Endodermal cell (in vitro differentiated cells): ENCODE measurements around the gene HAAO. TPM values are rescaled to one million over a fixed set of nuclear protein-coding genes. Genes with fewer than 3 reads are reported as not detected.

Experiments used
- DNase-seq: peaks from one replicate; pipeline ENCODE4 v3.0.0-alpha.2; 2017
- H3K27ac ChIP-seq: 2 replicates; pipeline ENCODE4 v1.5.1; 2013; ENCODE audit warnings: mild to moderate bottlenecking, low read depth, low read length, moderate library complexity
- H3K27me3 ChIP-seq: 2 replicates; pipeline ENCODE4 v1.6.1; 2013; ENCODE audit warnings: mild to moderate bottlenecking, low read length, moderate library complexity; ENCODE audit not compliant: insufficient read depth, control insufficient read depth, poor library complexity, severe bottlenecking
- H3K36me3 ChIP-seq: 2 replicates; pipeline ENCODE4 v1.7.0; 2013; ENCODE audit warnings: mild to moderate bottlenecking, low read length, moderate library complexity; ENCODE audit not compliant: control insufficient read depth, insufficient read depth
- H3K4me1 ChIP-seq: one replicate; pipeline ENCODE4 v1.7.0; 2013; ENCODE audit warnings: low read length; ENCODE audit not compliant: control insufficient read depth, insufficient read depth
- H3K4me3 ChIP-seq: 2 replicates; pipeline ENCODE4 v1.5.1; 2013; ENCODE audit warnings: mild to moderate bottlenecking, low read length, moderate library complexity
- H3K9ac ChIP-seq: 2 replicates; pipeline ENCODE4 v1.6.1; 2013; ENCODE audit warnings: mild to moderate bottlenecking, low read length, moderate library complexity; ENCODE audit not compliant: poor library complexity, severe bottlenecking; ENCODE audit errors: extremely low read depth
- H3K9me3 ChIP-seq: 2 replicates; pipeline ENCODE4 v1.6.1; 2013; ENCODE audit warnings: mild to moderate bottlenecking, low read length, moderate library complexity; ENCODE audit not compliant: control insufficient read depth
- H3K27ac Mint-ChIP-seq: 2 replicates; pipeline ENCODE4 v1.8.0; 2020; ENCODE audit warnings: mixed read lengths
- H3K27me3 Mint-ChIP-seq: 2 replicates; pipeline ENCODE4 v1.8.0; 2021; ENCODE audit warnings: mild to moderate bottlenecking, mixed read lengths; ENCODE audit not compliant: insufficient read depth
- H3K36me3 Mint-ChIP-seq: 2 replicates; pipeline ENCODE4 v1.8.0; 2020; ENCODE audit warnings: low read depth, mixed read lengths
- H3K4me1 Mint-ChIP-seq: 2 replicates; pipeline ENCODE4 v1.8.0; 2020; ENCODE audit warnings: mixed read lengths
- H3K4me3 Mint-ChIP-seq: 2 replicates; pipeline ENCODE4 v1.8.0; 2020; ENCODE audit warnings: mild to moderate bottlenecking, moderate library complexity, mixed read lengths
- H3K9me3 Mint-ChIP-seq: 2 replicates; pipeline ENCODE4 v1.8.0; 2020; ENCODE audit warnings: mild to moderate bottlenecking, mixed read lengths
- WGBS, 2 experiments: methylation state at CpG; one replicate each; pipeline versions ENCODE4 v1.1.5 to v1.1.7; 2013; ENCODE audit warnings: missing lambda C conversion rate in 2 of 2, mixed read lengths in 1 of 2; ENCODE audit not compliant: insufficient coverage in 1 of 2, insufficient read length in 1 of 2; 5-methylcytosine and 5-hydroxymethylcytosine counted together
- total RNA-seq, 2 donors: library from RNA; stranded (reverse); fragmentation: NEBNext Ultra II Directional in 1 of 2; extraction: Animal tissue kit (Norgen Biotek cat#: 25700) in 1 of 2; gene quantifications; 2 replicates in 1 of 2; 3 replicates in 1 of 2; pipeline ENCODE4 v1.2.1, GENCODE V29; 2021
- TF ChIP-seq, protein P1 (sequence below): fragments of 200-600 bp; sonication (generic); conservative IDR thresholded peaks from 2 replicates; pipeline ENCODE4 v1.5.0; 2021; ENCODE audit warnings: antibody characterized with exemption, mild to moderate bottlenecking

Gene HAAO
- total RNA-seq, 2 donors from 2014 or later = 13.4 to 24.2 TPM

DNA sequence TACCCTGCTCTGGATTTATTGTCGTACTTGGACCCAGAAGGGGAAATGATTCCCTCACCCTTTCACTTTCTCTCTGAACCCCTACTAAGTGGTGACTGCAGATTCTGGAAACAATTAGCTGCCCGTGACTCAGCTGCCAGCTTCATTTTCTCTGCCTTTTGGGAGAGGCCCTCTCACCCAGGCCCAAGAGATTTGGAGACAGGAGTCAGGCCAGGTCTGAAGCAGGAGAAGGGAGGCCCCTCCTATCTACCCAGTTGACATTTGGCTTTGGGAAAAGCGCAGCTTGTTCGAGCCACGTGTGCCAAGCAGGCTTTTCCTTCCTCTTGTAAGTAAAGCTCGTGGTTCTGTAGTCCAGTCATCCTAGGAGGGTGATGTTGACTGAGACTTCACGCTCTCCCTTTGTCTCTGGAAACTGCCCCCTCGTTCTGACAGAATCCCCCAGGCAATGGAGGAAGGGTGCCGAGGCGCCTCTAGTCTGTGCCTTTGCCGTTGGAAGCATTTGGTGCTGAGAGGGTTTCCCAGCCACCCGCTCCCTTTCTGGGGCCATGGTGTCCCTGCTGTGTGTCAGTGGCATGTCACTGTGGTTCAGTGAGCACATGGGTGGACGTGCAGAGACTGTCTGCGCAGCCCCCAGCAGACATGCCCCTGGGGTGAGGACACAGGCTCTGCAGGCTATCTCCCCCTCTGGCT is 37.0 kb downstream of the HAAO start:
- no peak overlapping the region for H3K27ac Mint-ChIP-seq
- no peaks in the 10 kb centered on the region for H3K9me3 Mint-ChIP-seq
- H3K36me3 Mint-ChIP-seq = peaks cover 17% of the 10 kb centered on the region
- H3K27me3 Mint-ChIP-seq = no peaks in the 10 kb centered on the region
- H3K27me3 ChIP-seq = no peaks in the 10 kb centered on the region
- H3K4me3 Mint-ChIP-seq = no peak overlapping the region
- H3K9me3 ChIP-seq = no peaks in the 10 kb centered on the region
- no peaks in the 10 kb centered on the region for H3K4me1 ChIP-seq
- peaks cover 3% of the 10 kb centered on the region for H3K36me3 ChIP-seq
- TF ChIP-seq, protein P1, sequence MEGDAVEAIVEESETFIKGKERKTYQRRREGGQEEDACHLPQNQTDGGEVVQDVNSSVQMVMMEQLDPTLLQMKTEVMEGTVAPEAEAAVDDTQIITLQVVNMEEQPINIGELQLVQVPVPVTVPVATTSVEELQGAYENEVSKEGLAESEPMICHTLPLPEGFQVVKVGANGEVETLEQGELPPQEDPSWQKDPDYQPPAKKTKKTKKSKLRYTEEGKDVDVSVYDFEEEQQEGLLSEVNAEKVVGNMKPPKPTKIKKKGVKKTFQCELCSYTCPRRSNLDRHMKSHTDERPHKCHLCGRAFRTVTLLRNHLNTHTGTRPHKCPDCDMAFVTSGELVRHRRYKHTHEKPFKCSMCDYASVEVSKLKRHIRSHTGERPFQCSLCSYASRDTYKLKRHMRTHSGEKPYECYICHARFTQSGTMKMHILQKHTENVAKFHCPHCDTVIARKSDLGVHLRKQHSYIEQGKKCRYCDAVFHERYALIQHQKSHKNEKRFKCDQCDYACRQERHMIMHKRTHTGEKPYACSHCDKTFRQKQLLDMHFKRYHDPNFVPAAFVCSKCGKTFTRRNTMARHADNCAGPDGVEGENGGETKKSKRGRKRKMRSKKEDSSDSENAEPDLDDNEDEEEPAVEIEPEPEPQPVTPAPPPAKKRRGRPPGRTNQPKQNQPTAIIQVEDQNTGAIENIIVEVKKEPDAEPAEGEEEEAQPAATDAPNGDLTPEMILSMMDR = no peak
- no peak for DNase-seq
- no peak overlapping the region for H3K9ac ChIP-seq
- H3K4me1 Mint-ChIP-seq = peaks cover 6% of the 10 kb centered on the region
- H3K27ac ChIP-seq = peak overlapping the region; percentile 11
- H3K4me3 ChIP-seq = no peak overlapping the region
- 89 to 91% methylated on average over 12 to 14 of the region's 14 CpGs for WGBS, 2 experiments

DNA sequence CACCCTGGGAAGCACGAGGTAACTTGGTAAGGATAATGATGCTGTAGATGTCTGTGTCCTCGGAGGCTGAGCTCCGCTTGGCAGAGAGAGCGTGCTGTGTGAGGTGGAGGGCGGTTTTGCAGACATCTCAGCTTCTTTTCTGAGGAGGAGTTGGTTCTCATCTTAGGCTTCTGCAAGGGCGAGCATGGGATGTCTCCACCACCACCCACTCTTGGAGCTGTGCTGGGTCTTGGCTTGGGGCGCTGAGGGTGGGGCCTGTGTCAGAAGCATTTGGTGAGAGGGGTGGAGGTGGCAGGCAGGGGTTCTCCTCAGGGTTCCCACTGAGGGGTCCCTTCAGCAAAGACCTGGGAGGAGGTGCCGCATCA is 37.6 kb downstream of the HAAO start:
- Histone ChIP-seq H3K27me3 (no peaks in the 10 kb centered on the region), H3K27ac (no peak overlapping the region), H3K9me3 (no peaks in the 10 kb centered on the region), H3K36me3 (peaks cover 3% of the 10 kb centered on the region), H3K4me1 (no peaks in the 10 kb centered on the region), H3K4me3 (no peak overlapping the region), H3K9ac (no peak overlapping the region)
- no peak for DNase-seq
- Mint-ChIP-seq H3K27me3 (no peaks in the 10 kb centered on the region), H3K4me3 (no peak overlapping the region), H3K4me1 (peaks cover 6% of the 10 kb centered on the region), H3K36me3 (peaks cover 18% of the 10 kb centered on the region), H3K9me3 (no peaks in the 10 kb centered on the region), H3K27ac (no peak overlapping the region)
- WGBS, 2 experiments = 83 to 87% methylated on average over 4 to 8 of the region's 8 CpGs
- TF ChIP-seq, protein P1 = no peak

DNA sequence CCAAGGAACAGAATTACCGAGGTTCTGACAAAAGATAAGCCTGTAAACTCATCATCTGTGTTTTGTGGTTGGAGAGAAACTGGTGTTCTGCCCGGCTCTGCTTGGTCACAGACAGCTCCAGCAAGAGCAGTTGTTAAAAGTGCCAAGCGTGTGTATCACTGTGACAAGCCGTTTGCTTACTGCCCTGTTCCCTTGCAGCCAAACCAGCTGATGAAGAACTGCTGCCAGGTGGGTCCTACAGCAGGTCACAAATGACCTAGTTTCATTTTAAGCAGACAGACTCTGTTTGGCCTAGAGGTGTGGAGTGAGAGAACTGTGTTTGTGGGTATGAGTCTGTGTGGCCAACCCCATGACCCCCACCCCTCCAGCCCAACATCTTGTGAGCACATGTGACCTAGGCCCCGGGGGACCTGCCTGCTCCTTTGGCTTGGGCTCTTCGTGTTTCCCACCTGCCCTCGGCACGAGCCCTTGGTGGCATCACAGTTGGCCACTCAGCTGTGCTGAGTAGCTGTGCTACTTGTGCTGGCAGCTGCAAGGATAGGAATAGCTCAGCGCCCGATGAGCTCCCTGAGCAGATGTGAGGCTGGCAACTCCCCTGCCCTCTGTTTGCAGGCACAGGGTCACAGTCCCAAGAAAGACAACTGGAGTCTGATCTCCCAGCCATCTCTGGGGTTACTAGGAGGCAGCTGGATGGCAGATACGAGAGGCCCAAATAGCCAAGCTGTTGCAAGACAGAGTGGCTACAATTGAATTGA is 38.2 kb downstream of the HAAO start:
- no peak overlapping the region for H3K27ac Mint-ChIP-seq
- Histone ChIP-seq H3K27ac (no peak overlapping the region), H3K9ac (no peak overlapping the region), H3K4me1 (no peaks in the 10 kb centered on the region), H3K36me3 (peaks cover 3% of the 10 kb centered on the region), H3K4me3 (no peak overlapping the region), H3K9me3 (no peaks in the 10 kb centered on the region), H3K27me3 (no peaks in the 10 kb centered on the region)
- 90 to 100% methylated on average over 5 to 11 of the region's 11 CpGs for WGBS, 2 experiments
- no peaks in the 10 kb centered on the region for H3K27me3 Mint-ChIP-seq
- no peaks in the 10 kb centered on the region for H3K9me3 Mint-ChIP-seq
- H3K4me3 Mint-ChIP-seq = no peak overlapping the region
- TF ChIP-seq, protein P1 = no peak
- H3K4me1 Mint-ChIP-seq = peaks cover 6% of the 10 kb centered on the region
- peaks cover 20% of the 10 kb centered on the region for H3K36me3 Mint-ChIP-seq
- DNase-seq = no peak
